GM15510 (cell line): ENCODE measurements around the gene NGB.
A peak's percentile ranks its signal among the peaks of the same experiment; 100 is the strongest.

Source experiments
- POLR2A ChIP-seq: IDR thresholded peaks from 3 replicates; pipeline ENCODE4 v1.6.1; 2011; ENCODE audit warnings: borderline replicate concordance; ENCODE audit not compliant: insufficient read length; ENCODE audit errors: extremely low read depth

The NGB gene

GRCh38 chr14:77271113-77271710 is at the start of gene NGB:
Gene NGB, minus strand, starts transcription at chr14:77271206. Its CDS starts 269 bp downstream, at chr14:77270937.
- no peak for TF ChIP-seq POLR2A

DNA sequence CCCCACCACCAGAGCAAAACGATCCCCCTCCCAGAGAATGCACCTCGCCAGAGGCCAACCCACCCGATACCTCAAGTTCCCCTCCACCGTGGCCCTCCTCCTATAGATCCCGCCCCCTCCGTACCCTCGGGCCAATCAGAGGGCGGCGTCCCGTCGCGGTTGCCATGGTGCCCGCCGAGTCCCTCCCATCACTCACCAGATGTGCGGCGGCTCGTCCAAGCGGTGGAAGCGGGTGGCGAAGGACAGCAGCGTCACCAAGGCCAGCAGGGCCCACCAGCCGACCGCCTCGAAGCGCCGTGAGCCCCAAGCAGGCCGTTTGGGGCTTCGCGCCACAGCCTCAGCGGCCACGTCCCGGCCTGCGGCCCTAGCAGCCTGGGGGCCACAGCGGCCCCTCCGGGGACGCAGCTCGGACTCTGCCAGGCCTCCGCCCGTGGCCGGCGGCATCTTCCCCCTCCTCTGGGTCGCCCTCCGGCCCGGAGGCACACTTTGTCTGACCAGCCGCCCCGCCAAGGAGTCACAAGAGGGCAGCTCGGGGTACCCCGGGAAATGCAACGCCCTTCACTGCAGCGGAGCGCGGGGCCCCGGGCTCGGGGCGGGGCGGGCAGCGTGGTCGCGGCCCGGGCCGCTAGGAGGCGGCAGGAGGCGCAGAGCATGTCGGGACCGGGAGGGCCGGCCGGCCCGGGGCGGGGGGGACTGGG is 49.4 kb upstream of the NGB start, which contains the start of gene POMT2:
Gene POMT2, minus strand, starts transcription at position 646 of the 698 bp plus-strand sequence. Its CDS starts 202 bp downstream, at position 444.
- TF ChIP-seq POLR2A = peak; percentile 49

DNA sequence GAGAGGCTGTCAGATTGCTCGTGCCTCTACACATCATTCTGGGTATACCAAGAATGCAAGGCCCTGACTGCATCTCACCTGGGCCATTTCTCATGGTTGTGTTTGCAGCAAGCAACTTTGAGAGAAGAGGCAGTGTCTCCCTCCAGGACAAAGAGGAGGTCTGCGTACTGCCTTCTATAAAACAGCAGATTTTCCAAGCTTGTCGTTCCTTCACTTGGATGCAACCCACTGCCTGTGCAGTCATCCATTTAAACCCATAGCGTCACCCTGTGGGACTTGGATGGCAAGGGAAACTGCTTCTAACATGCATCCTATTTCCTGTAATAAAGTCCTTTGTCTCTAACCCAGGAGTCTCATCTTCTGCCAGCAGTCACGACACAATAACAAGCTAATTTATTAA is 48.4 kb upstream of the NGB start:
- TF ChIP-seq POLR2A = no peak

DNA sequence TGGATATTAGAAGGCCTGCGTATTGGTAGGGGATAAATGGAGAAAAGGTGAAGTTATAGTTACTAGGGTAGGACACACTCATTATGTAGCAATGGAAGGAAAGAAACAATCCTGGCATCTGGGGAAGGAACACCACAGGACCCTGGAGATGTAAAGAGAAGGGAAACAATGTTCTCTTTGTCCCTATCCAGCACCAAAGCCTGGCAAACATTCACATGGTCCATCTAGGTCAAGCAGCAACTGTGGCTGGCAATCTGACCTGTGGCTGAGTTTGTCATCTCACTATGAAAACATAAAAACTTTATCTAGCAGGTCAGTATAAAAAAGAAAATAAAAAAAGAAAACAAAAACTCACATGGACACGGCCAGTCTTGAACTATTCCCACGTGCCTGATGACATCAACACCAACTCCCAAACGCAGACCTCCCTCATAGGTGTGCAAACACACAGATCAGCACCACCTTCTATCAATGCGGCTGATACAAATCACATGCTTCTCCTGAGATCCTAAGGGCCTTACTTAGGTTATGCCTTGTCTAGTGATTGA is 47.1 kb upstream of the NGB start:
- no peak for TF ChIP-seq POLR2A

DNA sequence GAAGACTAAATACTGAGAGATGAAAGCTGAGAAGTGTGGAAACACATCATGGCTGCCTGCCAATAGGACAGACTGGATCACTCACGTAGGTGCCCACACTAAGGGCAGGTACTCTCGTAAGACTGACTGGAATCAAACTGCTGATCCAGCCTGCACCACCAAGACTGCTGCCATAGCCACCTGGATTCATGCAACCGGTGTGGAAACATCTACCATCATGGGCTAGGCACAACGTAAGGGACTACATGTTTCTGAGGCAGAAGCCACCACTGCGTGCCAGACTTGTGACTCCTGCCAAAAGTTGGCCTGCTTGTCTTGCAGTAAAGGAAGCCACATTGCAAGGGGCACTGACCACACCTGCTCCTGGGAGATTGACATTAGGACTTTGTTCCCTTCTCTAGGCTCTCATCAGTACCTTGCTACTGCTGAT is 45.9 kb upstream of the NGB start:
- no peak for TF ChIP-seq POLR2A

DNA sequence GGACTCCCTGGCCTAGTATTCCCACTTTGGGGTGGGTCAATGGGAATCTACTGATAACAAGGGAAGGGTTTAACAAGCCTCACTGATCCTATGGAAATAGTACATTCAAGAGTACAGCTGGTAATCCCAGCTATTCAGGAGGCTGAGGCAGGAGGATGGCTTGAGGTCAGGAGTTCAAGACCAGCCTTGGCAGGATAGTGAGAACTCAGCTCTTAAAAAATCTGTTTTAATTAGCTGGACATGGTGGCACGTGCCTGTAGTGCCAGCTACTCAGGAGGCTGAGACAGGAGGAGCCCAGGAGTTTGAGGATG is 45.1 kb upstream of the NGB start:
- no peak for TF ChIP-seq POLR2A

- TF ChIP-seq POLR2A = no peak
Observed at GRCh38 chr14:77314539-77315457, 43.8 kb upstream of the NGB start.

DNA sequence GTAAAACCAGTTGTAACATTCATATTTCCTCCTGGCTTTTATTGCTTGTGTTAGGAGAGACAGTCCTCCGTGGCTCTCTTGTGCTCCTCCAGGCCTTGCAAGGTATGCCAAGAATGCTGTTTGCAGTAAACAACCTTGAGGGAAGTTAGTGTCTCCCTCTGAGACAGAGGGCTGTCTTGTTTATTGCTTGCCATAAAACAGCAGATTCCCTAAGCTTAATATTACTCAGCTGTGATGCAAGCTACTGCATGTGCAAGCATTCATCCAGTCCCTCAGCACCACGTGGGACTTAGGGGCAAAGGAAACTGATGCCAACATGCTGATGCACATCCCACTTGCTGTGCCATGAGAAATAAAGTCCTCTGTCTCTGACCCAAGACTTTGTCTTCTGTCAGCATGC is 43.0 kb upstream of the NGB start:
- TF ChIP-seq POLR2A = no peak

DNA sequence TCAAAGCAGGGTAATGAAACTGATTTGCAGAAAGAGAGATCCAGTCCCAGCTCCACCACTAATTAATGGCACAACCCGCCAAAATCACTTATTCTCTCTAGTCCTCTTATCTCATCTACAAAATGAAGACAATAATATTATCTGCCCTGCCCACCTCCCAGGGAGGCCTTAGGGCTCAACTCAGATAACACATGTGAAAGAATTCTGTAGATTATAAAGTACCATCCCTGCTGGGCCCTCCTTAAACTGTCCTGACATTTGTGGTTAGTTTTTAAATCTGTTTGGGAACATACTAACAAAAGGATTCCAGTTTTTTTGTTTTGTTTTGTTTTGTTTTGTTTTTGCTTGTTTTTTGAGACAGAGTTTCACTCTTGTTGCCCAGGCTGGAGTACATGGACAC is 42.4 kb upstream of the NGB start:
- TF ChIP-seq POLR2A = no peak

DNA sequence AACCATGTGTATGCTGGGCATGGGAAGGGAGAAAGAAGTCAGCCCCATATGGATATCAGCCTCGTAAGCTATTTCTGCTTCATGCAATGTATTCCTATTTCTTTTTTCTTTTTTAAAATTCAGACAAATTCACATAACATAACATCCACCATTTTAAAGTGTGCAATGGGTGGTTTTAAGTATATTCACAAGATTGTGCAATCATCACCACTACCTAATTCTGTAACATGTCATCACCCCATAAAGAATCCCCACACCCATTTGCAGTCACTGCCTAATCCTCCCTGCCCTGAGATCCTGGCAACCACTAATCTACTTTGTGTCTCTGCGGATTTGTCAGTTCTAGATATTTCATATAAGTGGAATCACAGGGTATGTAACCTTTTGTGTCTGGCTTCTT is 40.2 kb upstream of the NGB start:
- TF ChIP-seq POLR2A = no peak

- no peak for TF ChIP-seq POLR2A
Observed at GRCh38 chr14:77310026-77310425, 39.0 kb upstream of the NGB start.

DNA sequence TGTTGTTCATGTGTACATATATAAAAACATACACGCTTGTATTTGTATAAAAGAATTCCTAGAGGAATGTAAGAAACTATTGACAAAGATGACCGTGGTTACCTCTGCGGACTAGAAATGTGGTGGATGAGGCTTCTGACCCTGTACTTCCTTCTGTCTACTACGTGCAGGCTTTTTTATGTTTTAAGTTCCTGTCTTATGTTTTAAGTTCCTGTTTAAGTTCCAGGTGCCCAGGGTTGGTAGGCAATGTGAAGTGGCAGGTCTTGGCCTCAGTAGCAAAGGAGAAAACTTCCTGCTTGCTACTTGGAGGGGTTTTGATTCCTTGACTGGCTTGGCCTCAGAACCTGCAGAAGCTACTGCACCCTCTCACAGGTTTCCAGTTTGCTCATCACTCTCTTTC is 38.1 kb upstream of the NGB start:
- no peak for TF ChIP-seq POLR2A

DNA sequence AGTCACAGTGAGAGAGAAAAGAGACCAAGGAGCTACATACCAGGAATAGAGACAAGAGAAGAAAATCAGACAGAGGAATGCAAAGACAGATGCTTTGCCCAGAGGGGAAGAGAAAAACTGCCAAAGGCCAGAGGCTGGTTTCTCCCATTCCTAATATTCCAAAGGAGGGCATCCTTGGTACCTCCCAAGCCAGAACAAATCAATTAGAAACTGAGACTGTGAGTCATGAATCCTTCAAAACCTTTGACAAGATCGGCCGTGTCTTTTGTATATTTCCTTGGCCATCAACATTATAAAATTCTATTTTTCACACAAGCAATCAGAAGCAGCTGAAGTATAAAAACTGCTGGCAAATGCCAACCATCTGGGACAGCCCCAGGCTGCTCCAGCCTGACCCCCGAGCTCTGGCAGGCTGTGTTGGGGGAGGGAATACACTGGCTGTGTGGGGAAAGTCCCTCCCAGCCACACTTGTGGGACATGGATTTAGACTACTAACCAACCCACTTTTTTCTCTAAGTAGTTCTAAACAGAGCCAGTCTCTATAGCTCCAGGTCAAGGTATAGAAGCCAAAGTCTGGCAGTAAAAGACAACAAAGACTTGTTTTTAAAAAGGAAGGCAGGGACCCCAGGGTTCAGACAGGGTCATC is 36.0 kb upstream of the NGB start:
- no peak for TF ChIP-seq POLR2A

DNA sequence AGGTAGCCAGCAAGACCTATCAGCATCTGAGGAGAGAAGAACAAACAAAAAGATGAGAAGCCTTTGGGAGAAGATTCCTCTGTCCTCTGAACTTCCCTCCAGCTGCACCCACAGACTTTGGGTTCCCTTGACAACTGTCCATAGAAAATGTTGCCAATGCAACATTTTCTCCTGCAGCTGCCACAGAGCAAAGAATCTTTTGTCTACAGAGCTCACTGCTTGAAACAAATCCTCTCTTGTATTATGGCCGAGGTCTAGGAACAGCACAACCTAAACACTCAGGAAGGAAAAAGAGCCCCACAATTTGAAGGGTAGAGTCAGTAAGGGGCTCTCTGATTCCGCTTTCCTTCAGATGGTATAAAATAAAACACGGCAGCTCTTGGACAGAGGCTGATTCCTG is 35.4 kb upstream of the NGB start:
- no peak for TF ChIP-seq POLR2A

GRCh38 chr14:77305696-77306095 is 34.7 kb upstream of the NGB start:
- TF ChIP-seq POLR2A = no peak

DNA sequence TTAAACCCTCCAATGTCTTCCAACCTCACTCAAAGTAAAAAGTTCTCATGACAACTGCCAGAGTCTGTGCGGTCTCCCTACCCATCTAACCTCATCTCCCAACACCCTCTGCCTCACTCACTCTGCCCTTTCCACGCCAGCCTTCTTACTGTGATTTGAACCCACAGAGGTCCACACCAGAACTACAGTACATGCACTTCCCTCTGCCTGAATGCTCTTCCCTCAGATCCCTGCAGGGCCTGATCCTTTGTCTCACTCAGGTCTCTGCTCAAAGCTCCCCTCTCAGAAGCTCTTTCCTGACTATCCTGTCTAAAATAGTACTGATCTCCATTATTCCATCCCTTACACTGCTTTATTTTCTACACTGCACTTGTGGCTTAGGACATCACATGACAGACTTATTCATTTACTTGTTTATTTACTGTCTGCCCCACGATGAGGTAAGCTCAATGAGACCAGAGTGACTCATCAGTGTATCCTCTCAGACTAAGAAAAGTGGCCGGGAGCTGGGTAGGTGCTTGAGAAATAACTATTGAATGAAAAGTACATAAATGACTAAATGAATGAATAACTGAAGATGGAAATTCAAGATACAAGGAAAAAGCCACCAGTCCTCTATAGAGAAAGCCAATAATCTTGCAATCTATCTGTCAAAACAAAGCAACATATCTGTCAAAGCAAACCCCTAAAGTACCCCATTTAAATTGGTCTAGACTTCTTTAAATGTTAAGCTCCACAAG is 32.6 kb upstream of the NGB start:
- TF ChIP-seq POLR2A = no peak
